Loucy (cell line): Measurements from ENCODE around the gene CUX1.

ENCODE experiments used
- H2AFZ ChIP-seq: fragments of 200-600 bp; sonication (generic); 2 replicates; pipeline ENCODE4 v1.6.0; 2016; ENCODE audit warnings: antibody characterized with exemption, mild to moderate bottlenecking, low read length, moderate library complexity
- H3F3A ChIP-seq: fragments of 200-600 bp; 2 replicates; pipeline ENCODE4 v1.6.0; 2016; ENCODE audit warnings: antibody characterized with exemption, low read depth, mild to moderate bottlenecking
- H3K27me3 ChIP-seq: fragments of 200-600 bp; sonication (generic); 2 replicates; pipeline ENCODE4 v1.6.1; 2014; ENCODE audit warnings: low read length, mild to moderate bottlenecking; ENCODE audit not compliant: insufficient read depth, poor library complexity, severe bottlenecking
- H3K36me3 ChIP-seq: fragments of 200-600 bp; sonication (generic); 2 replicates; pipeline ENCODE4 v1.6.1; 2016; ENCODE audit warnings: low read length; ENCODE audit not compliant: insufficient read depth
- H3K4me1 ChIP-seq: fragments of 200-600 bp; sonication (generic); 2 replicates; pipeline ENCODE4 v1.5.1; 2014; ENCODE audit warnings: low read length, mild to moderate bottlenecking; ENCODE audit not compliant: insufficient read depth, poor library complexity, severe bottlenecking
- H3K4me2 ChIP-seq: fragments of 200-600 bp; sonication (generic); 2 replicates; pipeline ENCODE4 v1.6.0; 2014; ENCODE audit warnings: antibody characterized with exemption, low read length, low read depth, mild to moderate bottlenecking; ENCODE audit not compliant: poor library complexity, severe bottlenecking
- H3K4me3 ChIP-seq: fragments of 200-600 bp; sonication (generic); 2 replicates; pipeline ENCODE4 v1.5.1; 2014; ENCODE audit warnings: low read length, mild to moderate bottlenecking, mixed read lengths; ENCODE audit not compliant: poor library complexity, severe bottlenecking
- H3K79me2 ChIP-seq: fragments of 200-600 bp; sonication (generic); 2 replicates; pipeline ENCODE4 v1.6.1; 2014; ENCODE audit warnings: low read length; ENCODE audit not compliant: insufficient read depth
- H3K9ac ChIP-seq: fragments of 200-600 bp; sonication (generic); 2 replicates; pipeline ENCODE4 v1.6.0; 2014; ENCODE audit warnings: mild to moderate bottlenecking, low read depth, low read length, moderate library complexity; ENCODE audit not compliant: poor library complexity, severe bottlenecking
- H3K9me2 ChIP-seq: fragments of 200-600 bp; sonication (generic); replicated peaks from 2 replicates; pipeline ENCODE4 v1.6.1; 2016; ENCODE audit warnings: low read depth, low read length, mixed read lengths
- H3K9me3 ChIP-seq: fragments of 200-600 bp; sonication (generic); 2 replicates; pipeline ENCODE4 v1.6.1; 2014; ENCODE audit warnings: mild to moderate bottlenecking, antibody characterized with exemption, low read length, low read depth; ENCODE audit not compliant: insufficient read depth
- H4K20me1 ChIP-seq: fragments of 200-600 bp; sonication (generic); 2 replicates; pipeline ENCODE4 v1.6.0; 2014; ENCODE audit warnings: antibody characterized with exemption, low read length, mild to moderate bottlenecking; ENCODE audit not compliant: insufficient read depth, poor library complexity, severe bottlenecking
- EZH2phosphoT487 ChIP-seq: fragments of 200-600 bp; IDR thresholded peaks from 2 replicates; pipeline ENCODE4 v1.6.1; 2018; ENCODE audit warnings: antibody characterized with exemption, mild to moderate bottlenecking, moderate library complexity, borderline replicate concordance
- TF ChIP-seq, protein P1 (sequence below): fragments of 200-600 bp; sonication (generic); conservative IDR thresholded peaks from 2 replicates; pipeline ENCODE4 v1.5.1; 2014; ENCODE audit warnings: mild to moderate bottlenecking, antibody characterized with exemption, low read length

CUX1 gene

DNA sequence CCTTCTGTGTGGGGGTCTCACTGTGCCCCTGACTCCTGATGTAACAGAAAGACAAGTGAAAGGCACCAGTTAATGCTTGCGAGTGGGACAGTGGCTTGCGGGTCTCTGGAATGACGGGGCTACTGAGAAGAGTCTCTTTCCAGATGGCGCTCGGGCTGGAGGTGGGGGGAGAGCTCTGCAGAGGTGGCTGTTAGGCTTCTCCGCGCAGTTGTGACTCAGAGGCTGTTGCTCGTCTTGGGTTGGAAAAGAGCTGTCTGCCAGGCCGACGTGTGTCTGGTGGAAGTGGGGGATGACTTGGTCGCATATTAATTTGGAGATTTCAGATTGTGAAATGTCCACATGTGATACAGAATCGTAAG, 441.3 kb downstream of the CUX1 start:
- H4K20me1 ChIP-seq = no peaks in the 10 kb centered on the region
- H3K79me2 ChIP-seq = no peaks in the 10 kb centered on the region
- no peak overlapping the region for H3K9ac ChIP-seq
- no peaks in the 10 kb centered on the region for H3K9me2 ChIP-seq
- no peak overlapping the region for H2AFZ ChIP-seq
- no peak overlapping the region for H3K4me2 ChIP-seq
- no peaks in the 10 kb centered on the region for H3K36me3 ChIP-seq
- H3K27me3 ChIP-seq = no peaks in the 10 kb centered on the region
- no peak overlapping the region for H3K4me3 ChIP-seq
- no peaks in the 10 kb centered on the region for H3F3A ChIP-seq
- no peaks in the 10 kb centered on the region for H3K4me1 ChIP-seq
- no peaks in the 10 kb centered on the region for H3K9me3 ChIP-seq
- TF ChIP-seq, protein P1, sequence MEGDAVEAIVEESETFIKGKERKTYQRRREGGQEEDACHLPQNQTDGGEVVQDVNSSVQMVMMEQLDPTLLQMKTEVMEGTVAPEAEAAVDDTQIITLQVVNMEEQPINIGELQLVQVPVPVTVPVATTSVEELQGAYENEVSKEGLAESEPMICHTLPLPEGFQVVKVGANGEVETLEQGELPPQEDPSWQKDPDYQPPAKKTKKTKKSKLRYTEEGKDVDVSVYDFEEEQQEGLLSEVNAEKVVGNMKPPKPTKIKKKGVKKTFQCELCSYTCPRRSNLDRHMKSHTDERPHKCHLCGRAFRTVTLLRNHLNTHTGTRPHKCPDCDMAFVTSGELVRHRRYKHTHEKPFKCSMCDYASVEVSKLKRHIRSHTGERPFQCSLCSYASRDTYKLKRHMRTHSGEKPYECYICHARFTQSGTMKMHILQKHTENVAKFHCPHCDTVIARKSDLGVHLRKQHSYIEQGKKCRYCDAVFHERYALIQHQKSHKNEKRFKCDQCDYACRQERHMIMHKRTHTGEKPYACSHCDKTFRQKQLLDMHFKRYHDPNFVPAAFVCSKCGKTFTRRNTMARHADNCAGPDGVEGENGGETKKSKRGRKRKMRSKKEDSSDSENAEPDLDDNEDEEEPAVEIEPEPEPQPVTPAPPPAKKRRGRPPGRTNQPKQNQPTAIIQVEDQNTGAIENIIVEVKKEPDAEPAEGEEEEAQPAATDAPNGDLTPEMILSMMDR = no peak
- no peak for TF ChIP-seq EZH2phosphoT487

DNA sequence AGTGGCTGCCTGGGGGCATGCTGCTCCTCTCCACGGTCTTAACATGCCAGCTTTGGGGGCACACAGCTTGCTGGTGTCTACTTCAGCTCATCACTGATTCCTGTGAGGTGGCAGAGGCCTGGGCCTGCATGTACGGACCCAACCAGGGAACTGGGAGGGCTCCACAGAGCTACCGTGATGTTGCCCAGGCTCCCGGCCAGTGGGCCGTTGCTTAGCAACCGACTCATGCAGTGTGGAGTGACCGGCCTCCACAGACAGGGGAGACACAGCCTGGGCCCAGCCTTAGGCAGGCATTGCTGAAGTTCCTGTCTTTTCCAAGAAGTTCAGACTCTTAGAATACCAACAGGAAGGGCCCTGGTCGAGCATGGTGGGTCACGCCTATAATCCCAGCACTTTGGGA, 443.4 kb downstream of the CUX1 start:
- no peaks in the 10 kb centered on the region for H3K4me1 ChIP-seq
- H2AFZ ChIP-seq = no peak overlapping the region
- H3K27me3 ChIP-seq = no peaks in the 10 kb centered on the region
- H4K20me1 ChIP-seq = no peaks in the 10 kb centered on the region
- no peaks in the 10 kb centered on the region for H3F3A ChIP-seq
- no peaks in the 10 kb centered on the region for H3K9me2 ChIP-seq
- TF ChIP-seq, protein P1 = no peak
- TF ChIP-seq EZH2phosphoT487 = no peak
- H3K79me2 ChIP-seq = no peaks in the 10 kb centered on the region
- H3K4me2 ChIP-seq = no peak overlapping the region
- H3K9me3 ChIP-seq = no peaks in the 10 kb centered on the region
- no peak overlapping the region for H3K9ac ChIP-seq
- H3K4me3 ChIP-seq = no peak overlapping the region
- H3K36me3 ChIP-seq = no peaks in the 10 kb centered on the region

DNA sequence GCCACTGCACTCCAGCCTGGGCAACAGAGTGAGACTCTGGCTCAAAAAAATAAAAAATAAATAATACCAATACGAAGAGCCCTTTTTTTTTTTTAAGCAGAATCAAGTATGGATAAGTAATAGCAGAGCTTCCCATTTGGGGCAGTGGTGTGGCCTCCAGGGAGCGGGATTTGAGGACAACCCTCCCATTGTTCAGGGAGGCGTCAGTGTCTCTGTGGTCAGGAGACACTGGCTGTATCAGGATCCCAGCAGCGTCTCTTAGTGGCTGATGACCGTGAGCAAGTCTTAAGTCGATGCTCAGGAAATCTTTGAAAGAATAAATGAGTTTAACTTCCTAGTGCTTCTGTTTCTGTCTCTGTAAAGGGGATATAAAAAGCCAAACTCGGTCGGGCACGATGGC, 444.0 kb downstream of the CUX1 start:
- H3K9me2 ChIP-seq = no peaks in the 10 kb centered on the region
- TF ChIP-seq, protein P1 = no peak
- no peak for TF ChIP-seq EZH2phosphoT487
- no peaks in the 10 kb centered on the region for H3K9me3 ChIP-seq
- H3K4me2 ChIP-seq = no peak overlapping the region
- no peaks in the 10 kb centered on the region for H3K36me3 ChIP-seq
- H3K79me2 ChIP-seq = no peaks in the 10 kb centered on the region
- H2AFZ ChIP-seq = no peak overlapping the region
- H3K4me1 ChIP-seq = no peaks in the 10 kb centered on the region
- H3F3A ChIP-seq = no peaks in the 10 kb centered on the region
- no peaks in the 10 kb centered on the region for H4K20me1 ChIP-seq
- H3K9ac ChIP-seq = no peak overlapping the region
- H3K4me3 ChIP-seq = no peak overlapping the region
- H3K27me3 ChIP-seq = no peaks in the 10 kb centered on the region
